SK-N-SH treated with all-trans-retinoic acid at 6 μM for 48 hours (cell line): ENCODE data around the gene HPS3.

Source experiments
- ATAC-seq: fragments of 200-7000 bp; cut with Tn5 transposase; 3 replicates; pipeline ENCODE4 v1.9.1; 2020; ENCODE audit warnings: mild to moderate bottlenecking, moderate library complexity
- ARNTL ChIP-seq: fragments of 450-650 bp; formaldehyde crosslinking; IDR thresholded peaks from 2 replicates; pipeline ENCODE4 v1.5.0; 2020; ENCODE audit warnings: low read depth, mild to moderate bottlenecking, moderate library complexity, borderline replicate concordance
- BACH2 ChIP-seq: fragments of 250-450 bp; sonication (Bioruptor Pico); IDR thresholded peaks from 2 replicates; pipeline ENCODE4 v1.9.0; 2021; ENCODE audit warnings: mild to moderate bottlenecking, borderline replicate concordance
- CREB5 ChIP-seq: fragments of 250-450 bp; sonication (Bioruptor Pico); IDR thresholded peaks from 2 replicates; pipeline ENCODE4 v1.5.1; 2020; ENCODE audit warnings: low read depth, mild to moderate bottlenecking, moderate library complexity
- ESRRG ChIP-seq: fragments of 250-450 bp; sonication (Bioruptor Pico); IDR thresholded peaks from 2 replicates; pipeline ENCODE4 v1.6.1; 2021; ENCODE audit warnings: mild to moderate bottlenecking
- GLIS3 ChIP-seq: fragments of 250-450 bp; sonication (Bioruptor Pico); IDR thresholded peaks from 2 replicates; pipeline ENCODE4 v1.5.0; 2020; ENCODE audit warnings: mild to moderate bottlenecking, moderate library complexity
- ISL1 ChIP-seq: fragments of 250-450 bp; sonication (Bioruptor Pico); IDR thresholded peaks from 2 replicates; pipeline ENCODE4 v2.1.2; 2022; ENCODE audit warnings: mild to moderate bottlenecking, moderate library complexity
- OSR1 ChIP-seq: fragments of 250-450 bp; sonication (Bioruptor Pico); IDR thresholded peaks from 2 replicates; pipeline ENCODE4 v1.8.0; 2022; ENCODE audit warnings: moderate library complexity, mild to moderate bottlenecking, inconsistent platforms
- PATZ1 ChIP-seq: fragments of 250-450 bp; sonication (Bioruptor Pico); IDR thresholded peaks from 2 replicates; pipeline ENCODE4 v1.8.0; 2020; ENCODE audit warnings: mild to moderate bottlenecking, moderate library complexity, borderline replicate concordance
- POU6F1 ChIP-seq: fragments of 250-450 bp; sonication (Bioruptor Pico); IDR thresholded peaks from 2 replicates; pipeline ENCODE4 v1.8.0; 2021; ENCODE audit warnings: low read depth, mild to moderate bottlenecking, moderate library complexity, borderline replicate concordance
- PPARA ChIP-seq: fragments of 250-450 bp; sonication (Bioruptor Pico); IDR thresholded peaks from 2 replicates; pipeline ENCODE4 v1.5.0; 2020; ENCODE audit warnings: mild to moderate bottlenecking, borderline replicate concordance
- RARB ChIP-seq: fragments of 250-450 bp; sonication (Bioruptor Pico); IDR thresholded peaks from 2 replicates; pipeline ENCODE4 v1.8.0; 2021; ENCODE audit warnings: mild to moderate bottlenecking, moderate library complexity
- SNAI2 ChIP-seq: fragments of 250-450 bp; sonication (Bioruptor Pico); IDR thresholded peaks from 2 replicates; pipeline ENCODE4 v1.5.0; 2020; ENCODE audit warnings: mild to moderate bottlenecking, moderate library complexity
- TCF4 ChIP-seq: fragments of 250-450 bp; sonication (Bioruptor Pico); IDR thresholded peaks from 2 replicates; pipeline ENCODE4 v1.8.0; 2021; ENCODE audit warnings: mild to moderate bottlenecking, moderate library complexity, borderline replicate concordance
- TOX ChIP-seq: fragments of 250-450 bp; sonication (Bioruptor Pico); IDR thresholded peaks from 2 replicates; pipeline ENCODE4 v1.8.0; 2021; ENCODE audit warnings: mild to moderate bottlenecking, moderate library complexity, borderline replicate concordance
- TSHZ2 ChIP-seq: fragments of 250-450 bp; sonication (Bioruptor Pico); IDR thresholded peaks from 2 replicates; pipeline ENCODE4 v1.5.0; 2020; ENCODE audit warnings: mild to moderate bottlenecking, moderate library complexity
- ZFP3 ChIP-seq: fragments of 250-450 bp; sonication (Bioruptor Pico); IDR thresholded peaks from 2 replicates; pipeline ENCODE4 v1.5.0; 2020; ENCODE audit warnings: mild to moderate bottlenecking, moderate library complexity
- ZFP30 ChIP-seq: fragments of 450-650 bp; formaldehyde crosslinking; IDR thresholded peaks from 2 replicates; pipeline ENCODE4 v1.5.0; 2022; ENCODE audit warnings: mild to moderate bottlenecking, moderate library complexity
- ZNF8 ChIP-seq: fragments of 450-650 bp; formaldehyde crosslinking; IDR thresholded peaks from 2 replicates; pipeline ENCODE4 v1.5.0; 2020; ENCODE audit warnings: mild to moderate bottlenecking, moderate library complexity

HPS3 gene

GRCh38 chr3:149221783-149222517 is 92.5 kb downstream of the HPS3 start, which contains the start of gene CP:
Gene CP, minus strand, starts transcription at chr3:149221829. Its CDS starts 37 bp downstream, at chr3:149221792.
- ATAC-seq, result no peak
- TF ChIP-seq ISL1 (CRISPR knock-in tag) (no peak), ARNTL (CRISPR knock-in tag) (no peak), POU6F1 (no peak), PPARA (no peak), TOX (no peak), ZFP3 (no peak), SNAI2 (no peak), CREB5 (CRISPR knock-in tag) (no peak), PATZ1 (CRISPR knock-in tag) (no peak), ZNF8 (CRISPR knock-in tag) (no peak), GLIS3 (CRISPR knock-in tag) (no peak), RARB (CRISPR knock-in tag) (no peak), OSR1 (no peak), TCF4 (no peak), TSHZ2 (CRISPR knock-in tag) (no peak), ESRRG (CRISPR knock-in tag) (no peak), ZFP30 (no peak), BACH2 (CRISPR knock-in tag) (no peak)
